SK-N-MC (cell line): ENCODE data around the gene NISCH.

ENCODE experiments used
- DNase-seq: peaks from one replicate; pipeline ENCODE4 v3.0.0-alpha.2; 2011; ENCODE audit warnings: low read depth, low spot score
- H3K27ac ChIP-seq: fragments of 200-600 bp; sonication (generic); 2 replicates; pipeline ENCODE4 v1.5.1; 2016; ENCODE audit warnings: mixed run types
- H3K36me3 ChIP-seq: fragments of 200-600 bp; sonication (generic); 2 replicates; pipeline ENCODE4 v1.6.1; 2017; ENCODE audit warnings: antibody characterized with exemption, low read length, mixed read lengths; ENCODE audit not compliant: insufficient read depth
- H3K4me3 ChIP-seq: fragments of 200-600 bp; sonication (generic); 2 replicates; pipeline ENCODE4 v1.5.1; 2016
- H3K9ac ChIP-seq: fragments of 200-600 bp; sonication (generic); 2 replicates; pipeline ENCODE4 v1.8.0; 2017; ENCODE audit warnings: mixed run types, mixed read lengths; ENCODE audit not compliant: insufficient read length
- H3K9me3 ChIP-seq: fragments of 200-600 bp; sonication (generic); 2 replicates; pipeline ENCODE4 v1.6.1; 2017; ENCODE audit warnings: low read depth, mild to moderate bottlenecking, antibody characterized with exemption, low read length, moderate library complexity, mixed read lengths
- EZH2 ChIP-seq: fragments of 200-600 bp; sonication (generic); IDR thresholded peaks from one replicate; pipeline ENCODE4 v1.6.1; 2017; ENCODE audit warnings: antibody characterized with exemption
- FOXP2 ChIP-seq: optimal IDR thresholded peaks from 2 replicates; pipeline ENCODE3; 2011; ENCODE audit warnings: mild to moderate bottlenecking, moderate library complexity; ENCODE audit not compliant: insufficient read depth; ENCODE audit errors: extremely low read length, control extremely low read depth
- POLR2AphosphoS5 ChIP-seq: IDR thresholded peaks from 2 replicates; pipeline ENCODE4 v1.6.1; 2012; ENCODE audit warnings: mild to moderate bottlenecking, low read depth, low read length, borderline replicate concordance

NISCH gene

GRCh38 chr3:52527039-52527731 lies 71.8 kb downstream of the NISCH start:
- no peak overlapping the region for H3K4me3 ChIP-seq
- H3K9me3 ChIP-seq, result no peaks in the 10 kb centered on the region
- H3K36me3 ChIP-seq, result no peaks in the 10 kb centered on the region; the same call in 1 of the 2 replicates
- H3K27ac ChIP-seq, result no peak overlapping the region
- TF ChIP-seq POLR2AphosphoS5 (no peak), FOXP2 (no peak), EZH2 (no peak)
- no peak overlapping the region for H3K9ac ChIP-seq
- no peak for DNase-seq

GRCh38 chr3:52527732-52528585 lies 72.6 kb downstream of the NISCH start:
- DNase-seq, result no peak
- TF ChIP-seq FOXP2 (no peak), POLR2AphosphoS5 (no peak), EZH2 (no peak)
- Histone ChIP-seq H3K36me3 (no peaks in the 10 kb centered on the region; the same call in 1 of the 2 replicates), H3K27ac (no peak overlapping the region), H3K9ac (no peak overlapping the region), H3K4me3 (no peak overlapping the region), H3K9me3 (no peaks in the 10 kb centered on the region)

GRCh38 chr3:52528586-52529375 lies 73.4 kb downstream of the NISCH start:
- DNase-seq, result no peak
- Histone ChIP-seq H3K4me3 (no peak overlapping the region), H3K36me3 (no peaks in the 10 kb centered on the region; the same call in 1 of the 2 replicates), H3K9ac (no peak overlapping the region), H3K27ac (no peak overlapping the region), H3K9me3 (no peaks in the 10 kb centered on the region)
- TF ChIP-seq POLR2AphosphoS5 (no peak; the same call in 1 of the 2 replicates), EZH2 (no peak), FOXP2 (no peak)

- Histone ChIP-seq H3K4me3 (no peak overlapping the region), H3K27ac (no peak overlapping the region), H3K36me3 (no peaks in the 10 kb centered on the region; the same call in 1 of the 2 replicates), H3K9ac (no peak overlapping the region), H3K9me3 (no peaks in the 10 kb centered on the region)
- TF ChIP-seq FOXP2, result no peak
- TF ChIP-seq EZH2, result no peak
- no peak; the same call in 1 of the 2 replicates for TF ChIP-seq POLR2AphosphoS5
- DNase-seq, result no peak
Observed at GRCh38 chr3:52529376-52530333, 74.3 kb downstream of the NISCH start.

- no peaks in the 10 kb centered on the region; the same call in 1 of the 2 replicates for H3K36me3 ChIP-seq
- no peaks in the 10 kb centered on the region for H3K9me3 ChIP-seq
- TF ChIP-seq POLR2AphosphoS5 (no peak), FOXP2 (no peak), EZH2 (no peak)
- no peak overlapping the region for H3K27ac ChIP-seq
- DNase-seq, result no peak
- H3K4me3 ChIP-seq, result no peak overlapping the region
- no peak overlapping the region for H3K9ac ChIP-seq
Observed at GRCh38 chr3:52530918-52531826, 75.8 kb downstream of the NISCH start.

GRCh38 chr3:52531860-52532516 lies 76.6 kb downstream of the NISCH start:
- no peak for DNase-seq
- Histone ChIP-seq H3K36me3 (no peaks in the 10 kb centered on the region; the same call in 1 of the 2 replicates), H3K27ac (no peak overlapping the region), H3K4me3 (peak overlapping the region; percentile 78), H3K9ac (no peak overlapping the region), H3K9me3 (no peaks in the 10 kb centered on the region)
- no peak for TF ChIP-seq POLR2AphosphoS5
- TF ChIP-seq EZH2, result no peak
- TF ChIP-seq FOXP2, result no peak
